Fibroblast of the aortic adventitia (primary cell): Measurements from ENCODE around the gene KLHL33. TPM values are rescaled to one million over a fixed set of nuclear protein-coding genes. Genes with fewer than 3 reads are reported as not detected.
A peak's percentile ranks its signal among the peaks of the same experiment; 100 is the strongest.

Experiments used
- DNase-seq: peaks from one replicate; pipeline ENCODE4 v3.0.0-alpha.2; 2010; ENCODE audit warnings: low read depth
- H3K4me3 ChIP-seq: 2 replicates; pipeline ENCODE4 v1.5.1; 2011; ENCODE audit warnings: low read depth, mild to moderate bottlenecking, control low read depth, low read length, moderate library complexity
- total RNA-seq: library from RNA; depleted of rRNA; stranded (reverse); fragments of >200 nt; gene quantifications from 2 replicates; pipeline ENCODE4 v1.2.3, GENCODE V29; 2012; ENCODE audit warnings: low replicate concordance
- TF ChIP-seq, protein P1 (sequence below): IDR thresholded peaks from 2 replicates; pipeline ENCODE4 v1.5.1; 2011; ENCODE audit warnings: mild to moderate bottlenecking, low read length, control low read depth, inconsistent platforms; ENCODE audit not compliant: insufficient read depth

Gene KLHL33
- total RNA-seq, 1 donor: 0.18 TPM

DNA sequence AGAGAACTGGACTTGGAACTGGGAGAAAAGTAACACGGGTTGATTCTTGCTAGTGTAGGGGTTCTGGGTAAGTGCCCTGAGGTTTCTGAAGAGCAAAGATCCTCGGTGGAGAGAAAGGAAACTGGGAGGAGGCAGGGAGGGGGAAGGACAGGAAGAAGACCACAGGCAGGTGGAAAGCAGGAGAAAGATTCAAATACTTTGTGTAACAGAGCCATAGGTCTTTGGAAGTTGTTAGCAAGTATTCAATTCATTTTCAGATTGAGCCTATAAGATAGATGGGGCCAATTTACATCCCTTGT, 34.6 kb upstream of the KLHL33 start:
- peak overlapping the region; percentile 98 for H3K4me3 ChIP-seq
- TF ChIP-seq, protein P1, sequence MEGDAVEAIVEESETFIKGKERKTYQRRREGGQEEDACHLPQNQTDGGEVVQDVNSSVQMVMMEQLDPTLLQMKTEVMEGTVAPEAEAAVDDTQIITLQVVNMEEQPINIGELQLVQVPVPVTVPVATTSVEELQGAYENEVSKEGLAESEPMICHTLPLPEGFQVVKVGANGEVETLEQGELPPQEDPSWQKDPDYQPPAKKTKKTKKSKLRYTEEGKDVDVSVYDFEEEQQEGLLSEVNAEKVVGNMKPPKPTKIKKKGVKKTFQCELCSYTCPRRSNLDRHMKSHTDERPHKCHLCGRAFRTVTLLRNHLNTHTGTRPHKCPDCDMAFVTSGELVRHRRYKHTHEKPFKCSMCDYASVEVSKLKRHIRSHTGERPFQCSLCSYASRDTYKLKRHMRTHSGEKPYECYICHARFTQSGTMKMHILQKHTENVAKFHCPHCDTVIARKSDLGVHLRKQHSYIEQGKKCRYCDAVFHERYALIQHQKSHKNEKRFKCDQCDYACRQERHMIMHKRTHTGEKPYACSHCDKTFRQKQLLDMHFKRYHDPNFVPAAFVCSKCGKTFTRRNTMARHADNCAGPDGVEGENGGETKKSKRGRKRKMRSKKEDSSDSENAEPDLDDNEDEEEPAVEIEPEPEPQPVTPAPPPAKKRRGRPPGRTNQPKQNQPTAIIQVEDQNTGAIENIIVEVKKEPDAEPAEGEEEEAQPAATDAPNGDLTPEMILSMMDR: no peak
- DNase-seq: no peak

DNA sequence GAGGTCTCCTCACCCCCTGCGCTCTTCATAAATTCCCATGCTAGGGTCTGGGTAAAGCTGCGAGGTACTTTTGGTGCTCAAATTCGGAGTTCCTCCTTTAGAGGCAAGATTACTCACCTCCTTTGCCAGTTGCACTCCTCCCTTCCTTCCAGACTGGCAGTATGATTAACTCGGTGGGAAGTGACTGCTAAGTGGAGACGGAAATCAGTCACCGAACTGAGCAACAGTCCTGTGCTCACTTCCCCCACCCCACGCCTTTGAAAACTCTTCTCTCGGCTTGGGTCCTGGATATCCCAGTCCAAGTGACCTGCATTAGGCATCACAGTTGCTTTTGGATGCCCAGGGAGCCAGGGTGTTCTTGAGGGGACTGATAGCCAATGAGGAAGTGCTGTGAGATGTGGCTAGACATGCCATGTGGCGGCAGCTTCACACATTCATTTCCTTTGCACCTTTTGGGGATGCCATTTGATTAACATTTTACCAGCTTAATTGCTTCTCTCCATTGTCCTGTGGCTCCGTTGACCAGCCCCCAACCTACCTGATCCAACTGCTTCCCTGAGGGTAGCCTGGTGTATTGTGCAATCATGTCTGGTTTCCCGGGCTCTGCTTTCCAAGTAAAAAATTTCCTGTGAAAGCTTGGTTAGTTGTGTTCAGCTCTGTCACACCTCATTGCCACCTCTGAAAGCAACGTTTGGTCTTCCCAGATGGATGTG, 34.1 kb upstream of the KLHL33 start:
- H3K4me3 ChIP-seq: peak overlapping the region; percentile 98
- DNase-seq: peak; percentile 58

DNA sequence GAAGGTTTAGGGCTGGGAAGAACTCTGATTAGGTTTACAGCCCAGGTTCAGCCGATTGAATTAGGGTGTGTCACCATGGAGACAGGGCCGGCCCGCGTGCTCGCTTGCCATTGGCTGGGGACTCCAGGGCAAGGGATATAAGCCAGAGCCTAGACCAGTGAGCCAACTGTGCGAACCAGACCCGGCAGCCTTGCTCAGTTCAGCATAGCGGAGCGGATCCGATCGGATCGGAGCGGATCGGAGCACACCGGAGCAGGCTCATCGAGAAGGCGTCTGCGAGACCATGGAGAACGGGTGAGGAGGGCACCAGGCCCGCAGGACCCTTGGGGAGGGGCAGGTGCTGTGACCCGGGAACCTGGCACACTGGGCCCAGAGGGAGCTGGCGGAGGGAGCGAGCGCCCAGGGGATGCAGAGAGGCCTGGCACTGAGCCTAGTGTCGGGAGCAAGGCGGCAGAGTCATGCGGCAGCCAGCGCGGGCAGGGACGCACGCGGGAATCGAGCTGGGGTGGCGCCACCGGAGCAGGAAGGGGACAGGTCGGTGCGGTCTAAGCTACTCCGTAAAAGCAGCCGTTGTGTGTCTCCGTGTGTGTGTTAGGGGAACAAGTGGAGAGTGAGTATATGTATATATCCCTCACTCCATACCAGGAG, 33.4 kb upstream of the KLHL33 start, which contains the start of gene PNP:
TSS of gene PNP (plus strand) at position 165 of the 648 bp plus-strand sequence. CDS start at position 284, 119 bp downstream.
- DNase-seq: peak; percentile 89
- TF ChIP-seq, protein P1: no peak
- peak within 1 kb of the TSS; percentile 98 for H3K4me3 ChIP-seq

More for the DNA sequence above, 34.1 kb upstream of the KLHL33 start:
- TF ChIP-seq, protein P1: no peak

DNA sequence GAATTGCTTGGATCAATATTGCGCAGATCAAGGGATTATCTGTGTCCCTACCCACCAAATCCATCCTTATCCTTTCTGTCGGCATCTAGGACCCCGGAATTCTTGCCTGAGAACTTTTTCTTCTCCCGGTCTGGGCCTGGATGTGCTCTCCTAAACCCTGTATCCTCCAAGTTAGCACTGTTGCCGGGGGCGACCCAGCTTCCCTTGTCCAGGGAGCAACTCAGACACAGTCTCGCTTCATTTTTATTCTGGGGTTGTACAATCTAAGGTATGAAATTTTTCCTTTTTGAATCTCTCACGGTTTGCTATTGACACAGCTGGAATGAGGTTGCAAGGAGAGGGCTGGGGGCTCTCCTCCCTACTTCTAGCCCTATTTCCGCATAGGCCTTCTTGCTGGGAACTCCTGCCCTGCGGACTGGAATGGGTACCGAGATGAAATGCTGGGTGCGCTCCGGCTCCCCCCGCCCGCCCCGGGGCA, 32.8 kb upstream of the KLHL33 start:
- no peak for DNase-seq
- H3K4me3 ChIP-seq: peak overlapping the region; percentile 98
- TF ChIP-seq, protein P1: no peak

DNA sequence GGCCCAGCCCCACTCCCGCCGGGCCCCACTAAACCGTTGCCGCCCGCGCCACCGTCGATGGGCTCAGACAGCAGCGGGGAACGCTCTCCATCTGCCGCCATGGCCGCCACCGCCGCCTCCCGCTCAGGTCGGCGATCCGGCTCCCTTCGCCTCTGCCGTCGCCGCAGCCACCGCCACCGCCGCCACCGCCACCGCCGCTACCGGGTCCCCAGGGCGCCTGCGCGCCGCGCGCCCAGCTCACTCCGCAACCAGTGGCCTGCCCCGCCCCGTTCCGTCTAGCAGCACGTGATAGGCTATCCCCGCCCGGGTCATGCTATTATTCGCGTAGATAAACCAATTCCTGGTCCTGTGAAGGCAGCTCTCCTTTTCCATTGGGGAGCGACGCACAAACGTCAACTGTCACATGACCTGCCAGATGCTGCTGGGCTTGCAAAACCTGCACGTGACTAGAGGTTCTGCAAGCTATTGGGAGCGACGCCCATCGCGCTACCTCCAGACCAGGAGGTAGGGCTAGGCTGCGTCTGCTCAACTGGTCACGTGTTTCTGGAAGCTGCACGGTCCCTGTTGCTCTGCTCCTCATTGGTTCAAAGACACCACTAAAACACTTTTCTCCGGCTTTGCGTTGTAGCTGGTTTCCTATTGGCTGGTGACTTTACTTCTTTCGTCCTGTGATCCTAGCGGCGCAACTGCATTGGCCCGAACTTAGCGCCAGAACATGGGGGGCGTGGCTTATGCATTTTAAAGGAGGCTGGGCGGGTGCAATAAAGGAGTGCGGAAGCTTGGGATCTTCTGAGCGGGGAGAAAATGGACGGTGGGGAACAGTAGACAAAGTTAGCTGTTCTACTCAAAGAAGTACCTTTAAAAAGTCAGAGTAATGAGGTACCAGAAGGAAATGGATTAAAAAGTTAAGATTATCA, 25.5 kb upstream of the KLHL33 start, which contains the start of gene PIP4P1:
TSS of gene PIP4P1 (minus strand) at position 210 of the 917 bp plus-strand sequence. CDS start at position 101, 109 bp downstream.
- TF ChIP-seq, protein P1: no peak
- DNase-seq: peak; percentile 100
- H3K4me3 ChIP-seq: peak within 1 kb of the TSS; percentile 99

DNA sequence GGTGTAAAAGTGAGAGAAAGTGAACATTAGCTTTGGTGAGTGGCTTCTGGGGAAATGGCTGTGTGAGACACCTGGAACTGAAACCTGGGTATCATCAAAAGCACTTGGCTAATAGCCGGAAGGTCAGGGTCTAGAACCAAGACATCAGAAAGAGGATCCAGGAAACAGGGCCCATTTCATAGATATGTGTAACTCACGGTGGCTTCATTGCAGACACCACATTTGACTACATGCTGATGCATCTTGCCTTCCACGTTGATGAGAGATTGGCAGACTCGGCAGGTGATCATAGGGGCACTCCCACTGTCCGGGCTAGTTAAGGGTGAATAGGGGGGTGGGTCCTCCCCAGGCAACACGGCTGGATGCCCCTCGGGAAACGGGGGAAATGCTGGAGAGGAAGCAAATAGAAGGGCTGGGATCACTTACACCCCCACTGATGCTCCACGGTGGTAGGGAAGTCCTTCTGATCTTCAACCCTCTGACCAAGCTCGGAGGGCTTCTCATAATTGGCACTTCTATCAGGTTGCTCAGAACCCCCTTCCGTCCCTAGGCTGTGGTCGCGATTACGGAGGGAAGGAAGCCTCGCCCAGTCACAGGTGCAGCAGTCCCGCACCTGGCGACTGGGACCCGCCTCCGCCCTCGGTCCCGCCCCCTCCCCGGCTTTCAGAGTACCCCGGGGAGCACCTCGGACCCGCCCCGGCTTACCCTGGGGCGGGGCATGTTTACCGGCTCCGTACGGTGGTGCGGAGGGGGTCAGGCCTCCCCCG, 24.7 kb upstream of the KLHL33 start:
- DNase-seq: no peak
- TF ChIP-seq, protein P1: no peak
- H3K4me3 ChIP-seq: peak overlapping the region; percentile 99
